Ovary (tissue), 9 donors: ENCODE results near the gene DAAM2. TPM values are rescaled to one million over a fixed set of nuclear protein-coding genes. Genes with fewer than 3 reads are reported as not detected.

Source experiments
- DNase-seq, 5 donors: peaks; one replicate each; pipeline ENCODE4 v3.0.0-alpha.2; 2019 to 2020
- H3K27ac ChIP-seq, 2 donors: fragments of 200-600 bp; one replicate each; pipeline versions ENCODE4 v1.5.1 to v1.8.0; 2019 to 2022
- H3K27me3 ChIP-seq: fragments of 200-600 bp; one replicate; pipeline ENCODE4 v1.8.0; 2022
- H3K36me3 ChIP-seq: fragments of 200-600 bp; sonication (generic); one replicate; pipeline ENCODE4 v1.5.1; 2019
- H3K4me1 ChIP-seq: one replicate; pipeline ENCODE4 v1.8.1; 2013; ENCODE audit warnings: mild to moderate bottlenecking, moderate library complexity; ENCODE audit not compliant: insufficient read depth
- H3K4me3 ChIP-seq: fragments of 200-600 bp; sonication (generic); one replicate; pipeline ENCODE4 v1.5.1; 2017
- H3K9me3 ChIP-seq, 2 donors: fragments of 200-600 bp in 1 of 2; sonication (generic) in 1 of 2; one replicate each; pipeline versions ENCODE4 v1.5.1 to v1.8.1; 2013 to 2019; ENCODE audit warnings: mild to moderate bottlenecking in 1 of 2, moderate library complexity in 1 of 2
- EP300 ChIP-seq: sonication (generic); formaldehyde crosslinking; IDR thresholded peaks from one replicate; pipeline ENCODE4 v1.6.1; 2017; ENCODE audit warnings: antibody characterized with exemption
- POLR2A ChIP-seq: fragments of 450-650 bp; IDR thresholded peaks from one replicate; pipeline ENCODE4 v1.6.1; 2017; ENCODE audit warnings: antibody characterized with exemption, mild to moderate bottlenecking, moderate library complexity
- WGBS, 3 donors: extraction: QIAGEN DNeasy Blood & Tissue Kit in 1 of 3; methylation state at CpG; one replicate each; pipeline versions ENCODE4 v1.1.5 to v1.1.7; 2013 to 2017; 5-methylcytosine and 5-hydroxymethylcytosine counted together
- intact Hi-C, 4 donors: fragments of 100-400 bp; cut with DNase I; formaldehyde crosslinking; loops; one replicate each; pipeline versions ENCODE4 v1.11.0 to v1.15.1; 2022 to 2023
- polyA plus RNA-seq, 2 donors: library from polyadenylated mRNA; stranded (reverse); fragments of 200-250 nt in 1 of 2; fragments of 350-450 nt in 1 of 2; fragmentation: Illumina TruSeq in 1 of 2; extraction: RNeasy Lipid Tissue Mini Kit (QIAGEN cat#74804) in 1 of 2; gene quantifications; one replicate each; pipeline ENCODE4 v1.2.3, GENCODE V29; 2013 to 2014
- total RNA-seq, 7 donors: library from RNA; depleted of rRNA in 2 of 7; stranded (reverse); fragments of >200 nt in 2 of 7; fragmentation: NEBNext Ultra II Directional in 3 of 7; extraction: Animal tissue kit (Norgen Biotek cat#: 25700) in 3 of 7; gene quantifications; one replicate each; pipeline versions ENCODE4 v1.1.0 to v1.2.4, GENCODE V29; 2016 to 2023
- TF ChIP-seq, protein P1 (sequence below), 3 donors: fragments of 450-650 bp in 2 of 3; fragments of 200-600 bp in 1 of 3; IDR thresholded peaks; one replicate each; pipeline versions ENCODE4 v1.5.1 to v1.8.0; 2016 to 2022; ENCODE audit warnings: antibody characterized with exemption in 3 of 3, mild to moderate bottlenecking in 1 of 3
- donor health status: DM: no; HTN: no; CAD: no; lungs with moderate emphysema.
- donor health status: DM: no; HTN: no; CAD: no.
- donor health status: Bipolar disorder and iron deficiency.
- donor health status: DM: yes; HTN: yes; CAD: no.
- donor health status: DM: no; HTN: no; CAD: no.
- donor health status: DM: yes; HTN: yes; CAD: no.

The DAAM2 gene
- total and polyA plus RNA-seq, 9 donors: 8.5 to 27.8 (median 18.5) TPM

DNA sequence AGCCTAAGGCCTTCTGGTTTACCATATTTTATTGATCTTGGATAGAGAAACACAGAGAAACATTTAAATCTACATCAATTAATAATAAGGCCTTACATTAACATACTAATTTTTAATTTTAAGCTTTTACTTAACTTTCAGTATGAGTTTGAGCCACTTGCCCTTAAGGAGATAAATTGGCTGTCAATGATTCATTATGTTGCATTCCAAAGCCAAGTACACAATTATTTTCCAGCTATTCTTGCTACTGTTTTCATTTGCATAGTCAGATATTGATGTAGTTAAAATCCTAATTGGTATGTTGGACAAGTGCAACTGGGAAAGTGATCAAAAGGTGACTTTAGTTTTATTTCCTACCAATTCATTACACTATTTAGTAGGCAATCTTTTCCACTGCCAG, 83.9 kb downstream of the DAAM2 start:
- no peak overlapping the region for H3K27ac ChIP-seq
- no peaks in the 10 kb centered on the region for H3K27me3 ChIP-seq
- DNase-seq: no peak
- no peaks in the 10 kb centered on the region for H3K36me3 ChIP-seq
- H3K4me3 ChIP-seq: no peak overlapping the region
- no peaks in the 10 kb centered on the region for H3K4me1 ChIP-seq
- no peaks in the 10 kb centered on the region for H3K9me3 ChIP-seq
- intact Hi-C loops: no loop called here
- TF ChIP-seq POLR2A: no peak
- TF ChIP-seq EP300: no peak
- TF ChIP-seq, protein P1, sequence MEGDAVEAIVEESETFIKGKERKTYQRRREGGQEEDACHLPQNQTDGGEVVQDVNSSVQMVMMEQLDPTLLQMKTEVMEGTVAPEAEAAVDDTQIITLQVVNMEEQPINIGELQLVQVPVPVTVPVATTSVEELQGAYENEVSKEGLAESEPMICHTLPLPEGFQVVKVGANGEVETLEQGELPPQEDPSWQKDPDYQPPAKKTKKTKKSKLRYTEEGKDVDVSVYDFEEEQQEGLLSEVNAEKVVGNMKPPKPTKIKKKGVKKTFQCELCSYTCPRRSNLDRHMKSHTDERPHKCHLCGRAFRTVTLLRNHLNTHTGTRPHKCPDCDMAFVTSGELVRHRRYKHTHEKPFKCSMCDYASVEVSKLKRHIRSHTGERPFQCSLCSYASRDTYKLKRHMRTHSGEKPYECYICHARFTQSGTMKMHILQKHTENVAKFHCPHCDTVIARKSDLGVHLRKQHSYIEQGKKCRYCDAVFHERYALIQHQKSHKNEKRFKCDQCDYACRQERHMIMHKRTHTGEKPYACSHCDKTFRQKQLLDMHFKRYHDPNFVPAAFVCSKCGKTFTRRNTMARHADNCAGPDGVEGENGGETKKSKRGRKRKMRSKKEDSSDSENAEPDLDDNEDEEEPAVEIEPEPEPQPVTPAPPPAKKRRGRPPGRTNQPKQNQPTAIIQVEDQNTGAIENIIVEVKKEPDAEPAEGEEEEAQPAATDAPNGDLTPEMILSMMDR (IDR thresholded peaks at IDR 0.05): no peak

DNA sequence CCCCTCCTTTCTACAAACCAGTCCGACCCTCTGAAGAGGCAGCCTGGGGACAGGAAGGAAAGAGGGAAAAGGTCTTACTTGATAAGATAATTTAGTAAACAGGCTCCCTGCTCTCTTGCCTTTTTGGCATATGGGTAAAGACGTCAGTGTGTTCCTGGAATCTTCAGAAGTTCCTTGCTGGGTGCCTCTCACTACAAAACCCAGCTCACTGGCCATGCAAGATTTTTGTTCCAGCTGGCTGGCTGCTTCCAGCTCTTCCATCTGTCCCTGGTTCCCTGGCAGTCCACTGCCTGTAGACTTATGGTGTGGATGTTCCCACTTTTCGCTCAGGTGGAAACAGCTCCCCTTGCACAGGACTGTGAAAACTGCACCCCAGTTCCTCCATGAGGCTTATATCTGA, 84.7 kb downstream of the DAAM2 start:
- Histone ChIP-seq H3K36me3 (no peaks in the 10 kb centered on the region), H3K27ac (no peak overlapping the region), H3K4me3 (no peak overlapping the region), H3K4me1 (peaks cover 1% of the 10 kb centered on the region), H3K9me3 (no peaks in the 10 kb centered on the region), H3K27me3 (no peaks in the 10 kb centered on the region)
- intact Hi-C loops: no loop called here
- DNase-seq: no peak
- 58 to 86% (median 84%) methylated on average over 3 of the region's 3 CpGs for WGBS, 3 donors
- TF ChIP-seq, protein P1 (IDR thresholded peaks at IDR 0.05): no peak
- TF ChIP-seq POLR2A (no peak), EP300 (no peak)

DNA sequence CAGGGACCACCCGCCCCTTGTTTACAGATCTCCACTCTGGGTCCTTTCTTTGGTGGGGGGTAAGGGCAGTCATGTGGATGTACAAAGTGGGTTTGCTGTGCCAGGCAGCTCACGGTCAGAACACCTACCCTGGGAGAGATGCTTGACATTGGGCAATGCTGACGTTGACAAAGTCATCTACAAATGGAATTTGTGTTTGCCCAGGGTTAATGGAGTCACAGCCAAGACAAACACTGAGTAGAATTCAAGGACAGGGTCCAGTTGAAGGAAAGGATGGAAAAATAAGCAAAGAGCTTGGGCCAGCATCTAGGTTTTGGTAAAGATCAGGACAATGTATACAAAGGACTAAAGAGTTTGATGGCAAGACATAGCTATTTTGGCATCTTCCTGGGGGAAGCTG, 87.4 kb downstream of the DAAM2 start:
- Histone ChIP-seq H3K27ac (no peak overlapping the region), H3K36me3 (no peaks in the 10 kb centered on the region), H3K4me1 (peaks cover 13% of the 10 kb centered on the region), H3K4me3 (no peak overlapping the region), H3K9me3 (no peaks in the 10 kb centered on the region), H3K27me3 (no peaks in the 10 kb centered on the region)
- 50 to 82% (median 66%) methylated on average over 3 of the region's 3 CpGs for WGBS, 3 donors
- intact Hi-C loops: no loop called here
- TF ChIP-seq, protein P1 (IDR thresholded peaks at IDR 0.05): no peak
- no peak for TF ChIP-seq POLR2A
- TF ChIP-seq EP300: no peak
- no peak for DNase-seq

DNA sequence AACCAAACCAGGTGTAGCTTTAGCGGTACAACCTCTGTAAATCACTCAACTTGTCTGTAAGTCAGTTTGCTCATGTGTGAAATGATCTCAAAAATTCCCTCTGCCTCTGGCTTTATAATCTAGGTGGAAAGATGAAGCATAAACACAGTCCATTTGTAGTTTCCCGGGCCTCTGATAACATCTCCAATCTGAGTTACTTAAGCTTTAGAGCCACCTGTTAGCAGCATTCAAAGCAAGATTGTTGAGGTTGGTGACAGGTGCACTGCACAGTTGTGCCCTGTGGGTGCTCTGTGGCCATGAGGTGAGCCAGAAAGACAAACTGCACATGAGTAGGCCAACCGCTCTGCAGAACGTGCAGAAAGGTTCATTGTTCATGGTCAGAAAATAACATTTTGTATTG, 88.4 kb downstream of the DAAM2 start:
- TF ChIP-seq POLR2A: no peak
- no peak for TF ChIP-seq EP300
- TF ChIP-seq, protein P1 (IDR thresholded peaks at IDR 0.05): no peak
- intact Hi-C loops: loop anchor here in 1 of 4 donors (10.0 kb wide), 2 partner anchors 66 to 516 kb away; no protein-coding TSS in a partner anchor
- Histone ChIP-seq H3K36me3 (no peaks in the 10 kb centered on the region), H3K27me3 (no peaks in the 10 kb centered on the region), H3K4me3 (no peak overlapping the region), H3K9me3 (no peaks in the 10 kb centered on the region), H3K27ac (no peak overlapping the region), H3K4me1 (peaks cover 13% of the 10 kb centered on the region)
- WGBS, 3 donors: 85 to 87% (median 86%) methylated on average over 4 of the region's 4 CpGs
- no peak for DNase-seq
